Right lobe of liver (tissue), 4 donors: Measurements from ENCODE around the gene INPP4A.

ENCODE experiments used
- POLR2A ChIP-seq: fragments of 450-650 bp; IDR thresholded peaks from one replicate; pipeline ENCODE4 v1.6.1; 2017; ENCODE audit warnings: antibody characterized with exemption, mild to moderate bottlenecking
- TF ChIP-seq, protein P1 (sequence below), 4 donors: fragments of 200-600 bp in 3 of 4; fragments of 450-650 bp in 1 of 4; IDR thresholded peaks; one replicate each; pipeline versions ENCODE4 v1.5.1 to v1.8.0; 2016 to 2022; ENCODE audit warnings: antibody characterized with exemption in 4 of 4, mild to moderate bottlenecking in 2 of 4
- donor health status: DM: no; HTN: no; CAD: no.
- donor health status: DM: no; HTN: no; CAD: no.
- donor health status: DM: no; HTN: yes; CAD: no.

DNA sequence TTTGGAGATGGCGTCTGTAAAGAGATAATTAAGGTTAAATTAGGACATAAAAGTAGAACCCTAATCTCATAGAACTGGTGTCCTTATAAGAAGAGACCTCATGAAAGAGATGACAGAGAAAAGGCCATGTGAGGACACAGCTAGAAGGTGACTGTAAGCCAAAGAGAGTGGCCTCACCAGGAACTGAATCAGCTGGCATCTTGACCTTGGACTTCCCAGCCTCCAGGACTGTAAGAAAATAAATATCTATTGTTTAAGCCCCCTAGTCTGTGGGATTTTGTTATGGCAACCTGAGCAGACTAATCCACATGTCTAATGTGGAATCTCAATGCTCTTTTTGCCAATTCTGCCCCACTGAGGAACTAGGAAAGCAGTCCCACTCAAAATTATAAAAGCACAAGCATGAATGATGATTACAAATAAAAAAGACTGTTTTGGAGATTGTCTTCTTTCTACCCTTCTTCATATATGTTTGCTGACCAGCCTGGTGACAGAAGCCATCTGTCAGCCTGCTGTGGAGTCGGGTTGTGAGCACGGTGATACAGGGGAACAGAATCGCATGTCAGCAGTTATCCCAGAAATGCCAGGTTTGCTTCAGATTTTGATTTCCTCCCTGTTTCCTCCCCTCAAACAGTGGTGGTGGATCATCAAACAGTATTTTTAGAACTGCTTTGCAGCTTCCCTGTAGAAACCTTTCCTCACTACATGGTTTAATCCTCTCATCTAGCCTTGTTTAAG, 54.2 kb downstream of the INPP4A start:
- TF ChIP-seq, protein P1, sequence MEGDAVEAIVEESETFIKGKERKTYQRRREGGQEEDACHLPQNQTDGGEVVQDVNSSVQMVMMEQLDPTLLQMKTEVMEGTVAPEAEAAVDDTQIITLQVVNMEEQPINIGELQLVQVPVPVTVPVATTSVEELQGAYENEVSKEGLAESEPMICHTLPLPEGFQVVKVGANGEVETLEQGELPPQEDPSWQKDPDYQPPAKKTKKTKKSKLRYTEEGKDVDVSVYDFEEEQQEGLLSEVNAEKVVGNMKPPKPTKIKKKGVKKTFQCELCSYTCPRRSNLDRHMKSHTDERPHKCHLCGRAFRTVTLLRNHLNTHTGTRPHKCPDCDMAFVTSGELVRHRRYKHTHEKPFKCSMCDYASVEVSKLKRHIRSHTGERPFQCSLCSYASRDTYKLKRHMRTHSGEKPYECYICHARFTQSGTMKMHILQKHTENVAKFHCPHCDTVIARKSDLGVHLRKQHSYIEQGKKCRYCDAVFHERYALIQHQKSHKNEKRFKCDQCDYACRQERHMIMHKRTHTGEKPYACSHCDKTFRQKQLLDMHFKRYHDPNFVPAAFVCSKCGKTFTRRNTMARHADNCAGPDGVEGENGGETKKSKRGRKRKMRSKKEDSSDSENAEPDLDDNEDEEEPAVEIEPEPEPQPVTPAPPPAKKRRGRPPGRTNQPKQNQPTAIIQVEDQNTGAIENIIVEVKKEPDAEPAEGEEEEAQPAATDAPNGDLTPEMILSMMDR (IDR thresholded peaks at IDR 0.05) = no peak
- TF ChIP-seq POLR2A = no peak
